ENCODE data around the gene HPCAL1.

DNA sequence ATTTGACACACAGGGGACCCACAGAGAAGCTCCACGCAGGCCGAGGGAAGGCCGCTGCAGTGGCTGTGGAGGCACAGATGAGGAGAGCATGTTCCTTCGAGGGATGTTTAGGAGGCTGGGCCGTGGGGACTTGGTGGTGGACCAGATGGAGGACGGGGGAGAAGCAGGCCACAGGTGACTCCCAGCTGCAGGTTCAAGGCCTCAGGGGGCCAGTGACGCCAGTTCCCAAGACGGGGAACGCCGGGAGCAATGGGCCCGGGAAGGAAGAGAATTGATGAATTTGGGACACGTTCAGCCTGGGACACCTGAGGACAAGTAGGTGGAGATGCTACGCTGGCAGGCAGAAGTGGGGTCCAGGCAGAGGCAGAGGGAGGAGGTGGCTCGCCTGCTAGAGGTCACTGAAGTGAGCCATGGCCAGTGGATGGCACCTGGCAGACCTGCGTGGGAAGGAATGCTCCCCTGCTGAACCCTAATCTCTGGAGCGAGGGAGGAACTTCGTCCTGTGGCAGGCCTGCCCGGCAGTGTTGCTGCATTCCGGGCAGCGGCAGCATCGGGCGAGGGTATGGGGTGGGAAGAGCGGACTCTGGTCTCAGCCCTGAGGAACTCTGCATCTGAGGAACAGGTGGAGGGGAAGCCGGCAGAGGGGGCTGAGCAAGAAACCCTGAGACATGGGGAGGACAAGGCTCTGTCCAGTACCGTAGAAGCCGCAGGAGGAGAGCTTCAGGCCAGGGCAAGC lies 25.2 kb upstream of the HPCAL1 start:
- TF ChIP-seq CTCF (IDR thresholded peaks at IDR 0.05) (no peak), EZH2 (IDR thresholded peaks at IDR 0.05) (no peak), EZH2phosphoT487 (IDR thresholded peaks at IDR 0.05) (no peak)

Measured in neural progenitor cell (in vitro differentiated cells).